Measurements from ENCODE around the gene SLC38A8. TPM values are rescaled to one million over a fixed set of nuclear protein-coding genes. Genes with fewer than 3 reads are reported as not detected.

SLC38A8 gene
- total and polyA plus RNA-seq, 2 experiments from 2014 or later, result not detected

GRCh38 chr16:83966153-83966696, 76.4 kb downstream of the SLC38A8 start:
- 86% methylated on average over 8 of the region's 13 CpGs for WGBS (ENCODE audit: low lambda C conversion rate, missing lambda C conversion rate)
- no peak overlapping the region for H3K4me2 ChIP-seq
- H3K9me3 ChIP-seq (ENCODE audit: low read depth), result no peaks in the 10 kb centered on the region
- no peaks in the 10 kb centered on the region for H3K36me3 ChIP-seq (replicated peaks; ENCODE audit: insufficient read depth, low read depth)
- no peaks in the 10 kb centered on the region for H4K20me1 ChIP-seq (ENCODE audit: insufficient read depth, poor library complexity, severe bottlenecking)
- no peaks in the 10 kb centered on the region for H3K9me2 ChIP-seq (replicated peaks; ENCODE audit: insufficient read depth)
- no peaks in the 10 kb centered on the region for H3K79me2 ChIP-seq
- no peak overlapping the region for H2AFZ ChIP-seq
- H3K27ac ChIP-seq, result no peak overlapping the region
- TF ChIP-seq CTCF (IDR thresholded peaks at IDR 0.05; ENCODE audit: poor library complexity) (no peak), EZH2phosphoT487 (IDR thresholded peaks at IDR 0.05; ENCODE audit: low read depth, severe bottlenecking, unreplicated experiment) (no peak), EZH2 (IDR thresholded peaks at IDR 0.05; ENCODE audit: borderline replicate concordance) (no peak)
- no peak overlapping the region for H3K4me3 ChIP-seq
- DNase-seq (ENCODE audit: low spot score), result no peak
- H3K4me1 ChIP-seq (ENCODE audit: insufficient read depth), result no peaks in the 10 kb centered on the region
- H3K27me3 ChIP-seq, result peaks cover 10% of the 10 kb centered on the region

- TF ChIP-seq EZH2phosphoT487 (IDR thresholded peaks at IDR 0.05; ENCODE audit: low read depth, severe bottlenecking, unreplicated experiment) (no peak), EZH2 (IDR thresholded peaks at IDR 0.05; ENCODE audit: borderline replicate concordance) (no peak), CTCF (IDR thresholded peaks at IDR 0.05; ENCODE audit: poor library complexity) (no peak)
- H3K4me1 ChIP-seq (ENCODE audit: insufficient read depth), result no peaks in the 10 kb centered on the region
- H3K27me3 ChIP-seq, result peaks cover 10% of the 10 kb centered on the region
- 94% methylated on average over 33 of the region's 36 CpGs for WGBS (ENCODE audit: low lambda C conversion rate, missing lambda C conversion rate)
- H3K36me3 ChIP-seq (replicated peaks; ENCODE audit: insufficient read depth, low read depth), result no peaks in the 10 kb centered on the region
- H3K4me3 ChIP-seq, result no peak overlapping the region
- H2AFZ ChIP-seq, result no peak overlapping the region
- no peaks in the 10 kb centered on the region for H3K9me2 ChIP-seq (replicated peaks; ENCODE audit: insufficient read depth)
- no peak overlapping the region for H3K27ac ChIP-seq
- H4K20me1 ChIP-seq (ENCODE audit: insufficient read depth, poor library complexity, severe bottlenecking), result no peaks in the 10 kb centered on the region
- DNase-seq (ENCODE audit: low spot score), result no peak
- no peaks in the 10 kb centered on the region for H3K79me2 ChIP-seq
- no peaks in the 10 kb centered on the region for H3K9me3 ChIP-seq (ENCODE audit: low read depth)
- no peak overlapping the region for H3K4me2 ChIP-seq
Observed at GRCh38 chr16:83965444-83966152, 77.0 kb downstream of the SLC38A8 start.

GRCh38 chr16:83964684-83965443, 77.7 kb downstream of the SLC38A8 start:
- Histone ChIP-seq H3K9me3 (ENCODE audit: low read depth) (no peaks in the 10 kb centered on the region), H3K4me2 (no peak overlapping the region), H2AFZ (no peak overlapping the region), H3K4me1 (ENCODE audit: insufficient read depth) (no peaks in the 10 kb centered on the region), H3K27me3 (peaks cover 10% of the 10 kb centered on the region), H3K36me3 (replicated peaks; ENCODE audit: insufficient read depth, low read depth) (no peaks in the 10 kb centered on the region), H3K4me3 (no peak overlapping the region), H3K9me2 (replicated peaks; ENCODE audit: insufficient read depth) (no peaks in the 10 kb centered on the region), H3K79me2 (no peaks in the 10 kb centered on the region), H4K20me1 (ENCODE audit: insufficient read depth, poor library complexity, severe bottlenecking) (no peaks in the 10 kb centered on the region), H3K27ac (no peak overlapping the region)
- TF ChIP-seq CTCF (IDR thresholded peaks at IDR 0.05; ENCODE audit: poor library complexity), result no peak
- TF ChIP-seq EZH2phosphoT487 (IDR thresholded peaks at IDR 0.05; ENCODE audit: low read depth, severe bottlenecking, unreplicated experiment), result no peak
- no peak for TF ChIP-seq EZH2 (IDR thresholded peaks at IDR 0.05; ENCODE audit: borderline replicate concordance)
- DNase-seq (ENCODE audit: low spot score), result no peak
- 94% methylated on average over 21 of the region's 26 CpGs for whole genome bisulfite sequencing (ENCODE audit: low lambda C conversion rate, missing lambda C conversion rate)

Data from hepatocyte (in vitro differentiated cells).